Measurements from ENCODE around the gene ZC3H7A. TPM values are rescaled to one million over a fixed set of nuclear protein-coding genes. Genes with fewer than 3 reads are reported as not detected.

Gene ZC3H7A
- total and polyA plus RNA-seq, 9 of the 15 experiments (the other 6 are each of a cell fraction or from before 2014, with no cell fraction given) = 19.8 to 49.1 (median 28.2) TPM

GRCh38 chr16:11819798-11820197, 22.7 kb upstream of the ZC3H7A start (continued):
- TF ChIP-seq MGA (IDR thresholded peaks at IDR 0.05) (peak; percentile 76), PRPF4 (IDR thresholded peaks at IDR 0.05; ENCODE audit: insufficient read depth, low read depth, low read length, poor library complexity, severe bottlenecking) (no peak), JUND (IDR thresholded peaks at IDR 0.05; ENCODE audit: borderline replicate concordance, low read depth, low read length) (peak; percentile 91), JUND (tag; IDR thresholded peaks at IDR 0.05; ENCODE audit: borderline replicate concordance, low read depth, low read length) (peak; percentile 83; the same call in 1 of the 3 replicates), CEBPZ (IDR thresholded peaks at IDR 0.05; ENCODE audit: borderline replicate concordance, low read depth, low read length) (no peak), ZC3H8 (IDR thresholded peaks at IDR 0.05) (no peak), ZNF586 (CRISPR knock-in tag; conservative IDR thresholded peaks at IDR 0.05) (no peak), SOX6 (IDR thresholded peaks at IDR 0.05) (peak; percentile 47; the same call in 1 of the 2 replicates), HMBOX1 (IDR thresholded peaks at IDR 0.05) (peak; percentile 46; the same call in 1 of the 2 replicates), PHF20 (IDR thresholded peaks at IDR 0.05; ENCODE audit: partially characterized antibody) (no peak), ZNF395 (CRISPR knock-in tag; IDR thresholded peaks at IDR 0.05) (no peak)
